Kidney (tissue), 14 donors: Measurements from ENCODE around the gene RPS19. TPM values are rescaled to one million over a fixed set of nuclear protein-coding genes. Genes with fewer than 3 reads are reported as not detected.
A peak's percentile ranks its signal among the peaks of the same experiment; 100 is the strongest.

Experiments
- DNase-seq, 5 donors: peaks; one replicate each; pipeline ENCODE4 v3.0.0-alpha.2; 2013 to 2020
- FAIRE-seq: peaks from 2 replicates; lab custom pipeline; 2012; peaks lifted over from hg19 to GRCh38; lab: Jason Lieb, UNC
- H3K27ac ChIP-seq, 2 donors: one replicate each; pipeline ENCODE4 v1.7.0; 2013; ENCODE audit warnings: low read depth in 2 of 2, low read length in 2 of 2, inconsistent platforms in 1 of 2
- H3K27me3 ChIP-seq: one replicate; pipeline ENCODE4 v1.7.1; 2013; ENCODE audit warnings: low read length, inconsistent platforms; ENCODE audit not compliant: control insufficient read depth, insufficient read depth
- H3K36me3 ChIP-seq, 3 donors: one replicate each; pipeline versions ENCODE4 v1.7.0 to v1.7.1; 2013; ENCODE audit warnings: low read length in 3 of 3, control low read depth in 1 of 3, inconsistent platforms in 1 of 3; ENCODE audit not compliant: insufficient read depth in 3 of 3, control insufficient read depth in 2 of 3
- H3K4me1 ChIP-seq, 3 donors: one replicate each; pipeline versions ENCODE4 v1.7.0 to v1.7.1; 2013; ENCODE audit warnings: low read length in 3 of 3, inconsistent platforms in 1 of 3, low read depth in 1 of 3; ENCODE audit not compliant: control insufficient read depth in 2 of 3, insufficient read depth in 2 of 3
- H3K4me3 ChIP-seq, 3 donors: one replicate each; pipeline versions ENCODE4 v1.7.0 to v1.8.1; 2013; ENCODE audit warnings: low read length in 3 of 3, control low read depth in 1 of 3, inconsistent platforms in 1 of 3
- H3K9ac ChIP-seq, 3 donors: one replicate each; pipeline versions ENCODE4 v1.7.0 to v1.7.1; 2013; ENCODE audit warnings: low read length in 3 of 3, control low read depth in 1 of 3, inconsistent platforms in 1 of 3
- H3K9me3 ChIP-seq, 3 donors: one replicate each; pipeline versions ENCODE4 v1.7.0 to v1.7.1; 2013; ENCODE audit warnings: low read length in 3 of 3, control low read depth in 1 of 3, inconsistent platforms in 1 of 3; ENCODE audit not compliant: control insufficient read depth in 2 of 3, insufficient read depth in 1 of 3
- intact Hi-C: fragments of 100-400 bp; cut with DNase I; formaldehyde crosslinking; loops from one replicate; pipeline ENCODE4 v1.11.1; 2022
- polyA plus RNA-seq: library from polyadenylated mRNA; stranded (reverse); fragments of 350-450 nt; fragmentation: Illumina TruSeq; extraction: RNeasy Lipid Tissue Mini Kit (QIAGEN cat#74804); gene quantifications from one replicate; pipeline ENCODE4 v1.2.3, GENCODE V29; 2014; ENCODE audit warnings: low read depth, low replicate concordance; ENCODE audit not compliant: insufficient read depth
- total RNA-seq: library from RNA; stranded (reverse); fragmentation: NEBNext Ultra II Directional; extraction: Animal tissue kit (Norgen Biotek cat#: 25700); gene quantifications from one replicate; pipeline ENCODE4 v1.2.1, GENCODE V29; 2021
- TF ChIP-seq, protein P1 (sequence below): IDR thresholded peaks from 3 replicates; pipeline ENCODE4 v1.5.1; 2012; ENCODE audit warnings: mild to moderate bottlenecking, moderate library complexity, borderline replicate concordance; ENCODE audit not compliant: insufficient read depth; ENCODE audit errors: extremely low read depth
- donor health status: control.
- donor health status: control.
- donor health status: control.
- donor health status: control.
- donor health status: control.
- donor health status: DM: yes; HTN: yes; CAD: no.
- donor health status: Normal renal cell carcinoma (clear cell type).

RPS19 gene
- total and polyA plus RNA-seq, 2 donors from 2014 or later = 1,433 to 2,116 TPM

DNA sequence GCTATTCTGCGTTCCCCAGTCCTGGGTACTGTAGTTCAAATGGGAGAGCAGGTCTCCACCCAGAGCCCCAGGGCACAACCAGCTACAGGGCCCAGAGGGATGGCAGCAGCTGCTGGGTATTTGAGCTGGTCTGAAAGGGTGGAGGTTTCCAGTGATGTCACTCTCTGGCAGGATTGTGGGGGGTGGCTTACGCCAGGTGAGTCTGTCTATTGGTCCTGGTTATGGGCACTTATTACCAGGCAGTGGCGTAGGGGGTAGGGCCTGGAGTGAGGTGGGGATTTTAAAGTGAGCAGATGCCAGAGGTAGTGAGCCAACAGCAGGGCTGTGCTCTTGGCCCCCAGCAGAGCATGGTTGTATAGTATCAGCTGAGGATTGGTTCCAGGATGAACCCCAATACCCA, 6.2 kb downstream of the RPS19 start:
- Histone ChIP-seq H3K4me3 (no peak overlapping the region), H3K36me3 (peaks cover 13 to 57% (median 29%) of the 10 kb centered on the region in 3 donors), H3K9me3 (no peaks in the 10 kb centered on the region), H3K9ac (no peak overlapping the region), H3K27me3 (no peaks in the 10 kb centered on the region), H3K4me1 (peaks cover under 1 to 17% (median 4%) of the 10 kb centered on the region in 3 donors), H3K27ac (no peak overlapping the region)
- intact Hi-C loops = no loop called here
- no peak for FAIRE-seq
- TF ChIP-seq, protein P1, sequence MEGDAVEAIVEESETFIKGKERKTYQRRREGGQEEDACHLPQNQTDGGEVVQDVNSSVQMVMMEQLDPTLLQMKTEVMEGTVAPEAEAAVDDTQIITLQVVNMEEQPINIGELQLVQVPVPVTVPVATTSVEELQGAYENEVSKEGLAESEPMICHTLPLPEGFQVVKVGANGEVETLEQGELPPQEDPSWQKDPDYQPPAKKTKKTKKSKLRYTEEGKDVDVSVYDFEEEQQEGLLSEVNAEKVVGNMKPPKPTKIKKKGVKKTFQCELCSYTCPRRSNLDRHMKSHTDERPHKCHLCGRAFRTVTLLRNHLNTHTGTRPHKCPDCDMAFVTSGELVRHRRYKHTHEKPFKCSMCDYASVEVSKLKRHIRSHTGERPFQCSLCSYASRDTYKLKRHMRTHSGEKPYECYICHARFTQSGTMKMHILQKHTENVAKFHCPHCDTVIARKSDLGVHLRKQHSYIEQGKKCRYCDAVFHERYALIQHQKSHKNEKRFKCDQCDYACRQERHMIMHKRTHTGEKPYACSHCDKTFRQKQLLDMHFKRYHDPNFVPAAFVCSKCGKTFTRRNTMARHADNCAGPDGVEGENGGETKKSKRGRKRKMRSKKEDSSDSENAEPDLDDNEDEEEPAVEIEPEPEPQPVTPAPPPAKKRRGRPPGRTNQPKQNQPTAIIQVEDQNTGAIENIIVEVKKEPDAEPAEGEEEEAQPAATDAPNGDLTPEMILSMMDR = no peak
- DNase-seq = peak in 1 of 5 donors; percentile 17

DNA sequence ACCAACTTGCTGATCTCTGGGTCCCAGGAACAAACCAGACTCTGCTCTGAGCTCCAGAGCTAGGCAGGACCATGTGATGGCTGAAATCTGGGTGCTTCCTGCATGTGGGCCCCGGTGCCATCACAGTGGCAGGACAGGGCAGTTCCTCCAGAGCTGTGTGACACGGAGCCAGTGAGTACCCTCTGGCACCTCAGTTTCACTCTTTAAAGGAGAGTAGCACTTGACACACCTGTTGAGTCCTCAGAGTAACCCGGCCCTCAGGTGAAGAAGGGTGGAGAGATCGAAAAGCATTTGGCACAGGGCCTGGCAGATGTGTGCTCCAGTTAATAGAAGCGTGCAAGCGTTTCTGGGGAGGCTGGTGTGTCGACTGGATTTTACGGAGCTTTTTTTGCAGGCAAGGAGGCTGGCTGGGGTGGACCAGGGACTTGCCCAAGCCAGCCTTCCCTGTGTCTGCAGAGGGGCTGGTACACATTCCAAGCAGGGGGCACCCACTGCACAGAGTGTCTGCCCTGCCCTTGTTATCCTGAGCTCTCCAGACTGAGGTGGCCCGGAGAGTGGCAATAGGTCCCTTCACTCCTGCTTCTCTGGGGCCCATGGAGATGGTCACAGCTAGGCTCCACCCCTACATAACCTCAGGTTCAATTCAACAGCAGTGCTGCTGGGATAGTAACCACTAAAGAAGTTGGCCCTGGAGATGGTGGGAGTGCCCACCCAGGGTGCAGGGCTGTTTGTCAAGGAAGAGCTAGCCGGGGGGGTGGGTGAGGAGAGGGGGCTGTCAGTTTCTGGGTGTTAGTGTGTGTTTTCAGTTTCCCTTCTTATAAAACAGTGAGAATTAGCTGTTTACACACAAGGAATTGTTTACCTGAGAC, 8.3 kb downstream of the RPS19 start:
- intact Hi-C loops = no loop called here
- no peak overlapping the region for H3K4me3 ChIP-seq
- H3K4me1 ChIP-seq = peaks cover 0 to 4% (median 0%) of the 10 kb centered on the region in 3 donors
- H3K27ac ChIP-seq = no peak overlapping the region
- DNase-seq = peak in 1 of 5 donors; percentile 28
- no peaks in the 10 kb centered on the region for H3K27me3 ChIP-seq
- no peaks in the 10 kb centered on the region for H3K9me3 ChIP-seq
- H3K9ac ChIP-seq = no peak overlapping the region
- FAIRE-seq = no peak
- TF ChIP-seq, protein P1 = no peak
- peaks cover 10 to 50% (median 21%) of the 10 kb centered on the region in 3 donors for H3K36me3 ChIP-seq

DNA sequence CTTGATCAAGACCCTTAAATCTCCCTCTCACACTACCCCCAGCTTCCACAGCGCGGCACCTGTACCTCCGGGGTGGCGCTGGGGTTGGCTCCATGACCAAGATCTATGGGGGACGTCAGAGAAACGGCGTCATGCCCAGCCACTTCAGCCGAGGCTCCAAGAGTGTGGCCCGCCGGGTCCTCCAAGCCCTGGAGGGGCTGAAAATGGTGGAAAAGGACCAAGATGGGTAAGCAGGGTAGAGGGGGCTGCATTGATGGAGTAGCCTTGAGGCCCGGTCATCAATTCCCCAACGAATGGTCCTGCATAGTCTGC, 8.9 kb downstream of the RPS19 start:
- Histone ChIP-seq H3K36me3 (peaks cover 8 to 48% (median 21%) of the 10 kb centered on the region in 3 donors), H3K9ac (no peak overlapping the region), H3K4me1 (peaks cover 0 to 3% (median 0%) of the 10 kb centered on the region in 3 donors), H3K27me3 (no peaks in the 10 kb centered on the region), H3K4me3 (no peak overlapping the region), H3K9me3 (no peaks in the 10 kb centered on the region), H3K27ac (no peak overlapping the region)
- FAIRE-seq (no peak), DNase-seq (peak in 1 of 5 donors; percentile 53)
- intact Hi-C loops = no loop called here
- TF ChIP-seq, protein P1 = no peak
